PFSK-1 (cell line): ENCODE measurements around the gene RCC2.

Experiments
- FOXP2 ChIP-seq: optimal IDR thresholded peaks from 2 replicates; pipeline ENCODE3; 2011; ENCODE audit warnings: borderline replicate concordance, control low read depth, inconsistent platforms; ENCODE audit not compliant: insufficient read depth; ENCODE audit errors: extremely low read length, extremely low read depth
- POLR2AphosphoS5 ChIP-seq: IDR thresholded peaks from 2 replicates; pipeline ENCODE4 v1.6.1; 2012; ENCODE audit warnings: low read depth, mild to moderate bottlenecking, control low read depth, low read length, moderate library complexity
- REST ChIP-seq, 2 experiments: IDR thresholded peaks; 2 replicates each; pipeline versions ENCODE4 v1.6.1 to v1.8.0; 2011 to 2012; ENCODE audit warnings: low read depth in 2 of 2, low read length in 2 of 2, control low read depth in 1 of 2, inconsistent platforms in 1 of 2, mild to moderate bottlenecking in 1 of 2, moderate library complexity in 1 of 2; ENCODE audit not compliant: insufficient read depth in 1 of 2
- SIN3A ChIP-seq: IDR thresholded peaks from 2 replicates; pipeline ENCODE4 v1.6.1; 2012; ENCODE audit warnings: mild to moderate bottlenecking, low read length, moderate library complexity, borderline replicate concordance; ENCODE audit not compliant: insufficient read depth
- TAF1 ChIP-seq: IDR thresholded peaks from 2 replicates; pipeline ENCODE4 v1.6.1; 2012; ENCODE audit warnings: low read length, control low read depth, borderline replicate concordance; ENCODE audit not compliant: insufficient read depth

RCC2 gene

GRCh38 chr1:17412093-17412870, 27.2 kb downstream of the RCC2 start:
- TF ChIP-seq FOXP2 (no peak), SIN3A (no peak), TAF1 (no peak), REST (IDR thresholded peaks at IDR 0.05; ENCODE audit: insufficient read depth in 1 of 2, low read depth in 2 of 2, low read length in 2 of 2) (no peak), POLR2AphosphoS5 (no peak)

- TF ChIP-seq REST (IDR thresholded peaks at IDR 0.05; ENCODE audit: insufficient read depth in 1 of 2, low read depth in 2 of 2, low read length in 2 of 2) (no peak), POLR2AphosphoS5 (no peak), SIN3A (no peak)
Observed at GRCh38 chr1:17409391-17409811, 30.1 kb downstream of the RCC2 start.

DNA sequence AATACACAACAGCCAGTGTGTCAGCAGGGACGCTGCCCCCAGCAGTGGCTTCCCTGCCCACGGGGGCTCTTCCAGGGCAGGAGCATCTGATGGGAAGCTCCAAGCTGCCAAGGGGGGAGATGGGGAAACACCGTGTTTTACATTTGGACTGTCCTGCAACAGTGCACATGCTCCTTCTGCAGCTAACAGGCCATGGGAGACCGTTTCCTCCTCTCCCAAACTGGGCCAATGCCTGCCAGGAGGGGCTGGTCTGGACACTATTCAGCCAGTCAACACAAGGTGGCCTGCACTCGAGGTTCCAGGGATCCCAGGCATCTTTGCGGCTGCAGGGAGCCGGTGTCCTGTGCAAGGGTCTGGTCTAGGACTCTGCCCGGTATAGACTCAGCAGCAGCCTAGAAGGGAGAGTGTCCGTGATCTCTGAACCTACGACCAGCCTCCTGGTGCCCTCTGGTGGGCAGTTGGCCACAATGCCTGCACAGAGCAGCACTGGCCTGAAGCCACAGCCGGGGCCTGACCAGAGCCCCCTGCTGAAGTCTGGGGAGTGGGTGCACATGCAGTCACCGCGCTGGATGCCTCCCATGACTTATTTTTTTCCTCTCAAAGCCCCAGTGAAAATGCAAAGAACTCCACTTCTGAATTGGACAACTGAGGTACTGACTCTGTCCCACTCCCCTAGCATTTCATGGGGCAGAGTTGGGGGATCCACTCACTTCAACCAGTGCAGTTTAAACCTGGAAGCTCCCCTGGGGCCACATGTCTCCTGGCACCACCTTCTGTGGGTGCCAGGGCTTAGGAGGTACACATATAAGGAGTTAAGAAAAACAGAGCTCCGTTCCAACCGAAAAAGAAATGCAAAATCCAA, 33.3 kb downstream of the RCC2 start:
- no peak for TF ChIP-seq FOXP2
- TF ChIP-seq POLR2AphosphoS5 = no peak
- no peak for TF ChIP-seq TAF1
- no peak for TF ChIP-seq REST (IDR thresholded peaks at IDR 0.05; ENCODE audit: insufficient read depth in 1 of 2, low read depth in 2 of 2, low read length in 2 of 2)
- TF ChIP-seq SIN3A = no peak

GRCh38 chr1:17404820-17405219, 34.7 kb downstream of the RCC2 start:
- no peak for TF ChIP-seq TAF1
- TF ChIP-seq FOXP2 = no peak
- no peak for TF ChIP-seq POLR2AphosphoS5
- no peak for TF ChIP-seq REST (IDR thresholded peaks at IDR 0.05; ENCODE audit: insufficient read depth in 1 of 2, low read depth in 2 of 2, low read length in 2 of 2)
- TF ChIP-seq SIN3A = no peak
